HPDE6-E6E7 (cell line): ENCODE data around the gene VPS26B.
"Not testable (repeated sequence)": the region's sequence is repeated elsewhere in the genome, so short reads cannot be mapped to it uniquely, and the experiment has no call there.

Experiments used
- DNase-seq: peaks from one replicate; pipeline ENCODE4 v3.0.0; 2011; ENCODE audit warnings: missing footprints; ENCODE audit errors: extremely low spot score

Gene VPS26B

DNA sequence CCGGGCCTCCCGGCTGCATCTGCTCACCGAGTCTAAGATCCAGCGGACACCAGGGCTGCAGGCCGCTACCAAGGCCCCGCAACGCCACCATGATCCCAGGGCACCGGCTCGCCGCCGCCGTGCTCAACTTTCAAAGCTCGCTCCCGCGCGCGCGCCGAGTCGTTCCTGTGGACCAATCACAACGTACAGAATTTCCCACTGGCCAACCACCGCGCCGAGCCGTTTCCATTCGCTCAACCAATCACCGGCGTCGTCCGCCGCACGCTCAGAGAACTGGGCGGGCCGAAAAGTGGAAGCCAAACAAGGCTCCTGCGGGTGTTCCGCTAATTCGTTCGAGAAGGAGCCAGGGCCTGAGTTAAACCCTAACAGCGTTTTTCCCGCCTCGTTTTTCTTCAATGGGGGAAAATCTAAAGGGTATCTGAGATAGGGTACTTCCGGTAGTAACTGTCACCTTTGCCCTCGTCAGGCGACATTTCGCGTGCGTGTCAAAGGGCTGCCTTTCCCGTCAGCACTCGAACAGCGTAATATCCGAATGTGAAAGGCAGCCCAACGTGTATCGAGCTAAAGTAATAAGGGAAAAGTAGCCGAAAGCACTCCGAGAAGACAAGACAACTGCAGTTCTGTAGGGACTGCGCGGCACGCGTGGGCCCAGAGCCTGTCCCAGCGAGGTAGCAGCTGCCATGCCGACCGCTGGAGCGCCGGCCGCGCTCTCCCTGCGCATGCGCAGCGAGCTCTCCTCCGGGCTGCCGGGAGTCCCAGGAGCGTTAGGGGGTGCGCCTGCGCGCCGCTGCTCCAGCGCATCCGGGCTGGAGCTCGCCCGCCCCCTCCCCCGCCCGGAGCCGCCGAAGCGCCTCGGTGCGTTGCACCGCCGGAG, at the start of gene VPS26B, which contains the start of gene NCAPD3:
VPS26B (plus strand) TSS at position 836 of the 874 bp plus-strand sequence. CDS start 452 bp downstream, outside the sequence.
NCAPD3 (minus strand) TSS at position 132 of the 874 bp plus-strand sequence; CDS start at position 91, 41 bp downstream.
- peak; percentile 99 for DNase-seq

DNA sequence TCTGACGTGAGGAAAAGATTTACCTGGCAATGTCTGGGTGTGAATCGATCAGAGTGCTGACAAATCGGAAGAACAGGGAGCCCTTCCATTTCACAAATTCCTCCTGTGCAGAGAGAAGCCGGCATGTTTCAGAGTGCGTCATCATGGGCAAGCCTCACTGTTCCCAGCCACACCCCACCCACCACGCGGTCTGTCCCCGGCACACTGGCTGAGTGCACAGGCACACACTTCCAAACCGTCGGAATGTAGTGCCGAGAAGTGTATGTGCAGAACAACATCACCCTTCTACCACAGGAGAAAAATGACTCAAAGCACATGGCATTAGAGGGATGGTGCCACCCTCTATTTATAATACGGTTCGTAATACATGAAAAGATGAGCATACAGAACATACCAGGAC, 48.2 kb upstream of the VPS26B start:
- no peak for DNase-seq

DNA sequence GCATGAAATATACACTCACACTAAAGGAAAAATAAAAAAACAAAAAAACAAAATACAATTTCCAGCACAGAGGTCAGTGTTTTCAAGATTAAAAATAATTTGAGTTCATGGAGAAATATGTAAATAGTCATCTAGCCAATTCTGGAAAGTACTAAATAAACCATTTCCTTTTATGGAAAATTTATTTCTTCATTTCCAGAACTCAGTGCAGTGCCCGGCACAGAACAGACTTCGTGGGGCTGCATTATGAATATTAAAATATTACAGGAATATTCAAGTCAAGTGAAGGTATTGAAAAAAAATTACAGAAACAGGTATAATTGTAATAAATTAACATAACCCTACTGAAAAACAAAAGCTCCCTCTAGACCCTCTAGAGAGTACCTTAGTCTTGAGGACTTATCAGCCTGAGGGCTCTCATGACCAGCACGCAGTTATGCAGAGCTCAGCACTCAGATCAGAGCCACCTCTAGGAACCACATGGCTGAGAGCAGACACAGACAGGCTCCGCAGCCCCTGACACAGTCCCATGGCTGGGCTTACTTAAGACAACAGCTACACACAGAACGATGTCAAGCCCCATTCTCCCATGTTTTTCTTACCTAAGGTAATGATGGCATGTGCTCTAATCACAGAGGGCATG, 46.3 kb upstream of the VPS26B start:
- no peak for DNase-seq

DNA sequence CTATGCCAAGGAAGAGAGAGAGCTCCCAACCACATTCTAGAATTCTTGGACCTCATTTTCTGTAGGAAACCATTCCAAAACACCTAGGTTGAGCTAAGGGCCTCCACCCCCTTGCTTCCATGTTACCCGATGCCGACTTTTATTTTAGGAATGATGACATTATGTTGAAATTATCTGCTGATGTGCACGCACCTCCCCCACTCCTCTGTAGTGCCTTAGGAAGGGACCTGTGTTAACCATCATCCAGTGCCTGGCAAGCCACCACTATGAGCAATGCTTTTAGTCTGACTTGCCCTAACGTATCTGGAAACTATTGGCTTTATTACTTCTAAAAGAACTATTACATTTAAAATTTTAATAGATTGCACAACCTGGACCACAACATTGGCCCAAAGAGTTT, 42.8 kb upstream of the VPS26B start:
- DNase-seq, result no peak

DNA sequence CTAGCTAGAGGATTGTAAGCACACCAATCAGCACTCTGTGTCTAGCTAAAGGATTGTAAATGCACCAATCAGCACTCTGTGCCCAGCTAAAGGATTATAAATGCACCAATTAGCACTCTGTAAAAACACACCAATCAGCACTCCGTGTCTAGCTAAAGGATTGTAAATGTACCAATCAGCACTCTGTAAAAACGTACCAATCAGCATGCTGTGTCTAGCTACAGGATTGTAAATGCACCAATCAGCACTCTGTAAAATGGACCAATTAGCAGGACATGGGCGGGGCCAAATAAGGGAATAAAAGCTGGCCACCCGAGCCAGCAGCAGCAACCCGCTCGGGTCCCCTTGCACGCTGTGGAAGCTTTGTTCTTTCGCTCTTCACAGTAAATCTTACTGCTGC, 36.4 kb upstream of the VPS26B start:
- not testable (repeated sequence) for DNase-seq

DNA sequence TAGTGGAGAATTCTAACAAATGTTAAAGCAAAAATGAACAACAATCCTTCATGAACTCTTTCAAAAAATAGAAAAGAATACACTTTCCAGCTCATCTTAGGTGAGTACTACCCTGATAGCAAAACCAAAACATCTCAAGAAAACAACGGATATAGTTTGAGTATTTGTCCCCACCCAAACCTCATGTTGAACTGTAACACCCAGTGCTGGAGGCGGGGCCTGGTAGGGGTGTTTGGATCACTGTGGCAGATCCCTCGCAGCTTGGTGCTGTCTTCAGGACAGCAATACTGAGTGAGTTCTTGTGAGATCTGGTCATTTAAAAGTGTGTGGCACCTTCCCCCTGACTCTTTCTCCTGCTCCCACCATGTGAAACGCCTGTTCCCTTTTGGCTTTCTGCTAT, 27.7 kb upstream of the VPS26B start:
- DNase-seq, result no peak

DNA sequence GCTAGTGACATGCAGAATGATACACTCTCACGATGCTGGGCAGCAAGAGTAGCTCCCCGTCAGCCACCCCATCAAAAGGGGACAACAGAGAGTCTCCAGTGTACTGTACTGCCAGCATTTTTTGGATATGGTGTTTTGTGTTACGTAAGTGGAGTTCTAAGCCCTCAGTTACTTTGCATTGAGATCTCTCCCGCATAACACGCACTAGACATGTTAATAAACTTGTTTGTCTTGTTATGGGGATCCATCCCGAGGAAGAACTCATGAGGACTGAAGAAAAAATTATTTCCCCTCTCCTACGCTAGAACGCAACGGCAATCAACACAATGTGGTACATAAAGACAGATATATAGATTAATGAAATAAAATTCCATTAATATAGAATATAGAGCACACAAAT, 24.9 kb upstream of the VPS26B start:
- no peak for DNase-seq

DNA sequence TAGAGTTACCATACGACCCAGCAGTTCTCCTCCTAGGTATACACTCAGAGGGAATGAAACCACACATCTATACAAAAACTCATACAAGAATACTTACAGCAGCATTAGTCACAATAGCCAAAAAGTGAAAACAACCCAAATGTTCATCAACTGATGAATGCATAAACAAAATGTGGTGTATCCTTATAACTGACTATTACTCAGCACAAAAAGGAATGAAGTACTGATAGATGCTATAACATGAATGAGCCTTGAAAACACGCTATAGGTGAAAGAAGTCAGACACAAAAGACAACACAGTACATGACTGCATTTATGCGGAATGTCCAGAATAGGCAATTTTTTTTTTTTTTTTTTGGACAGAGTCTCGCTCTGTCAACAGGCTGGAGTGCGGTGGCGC, 23.8 kb upstream of the VPS26B start:
- no peak for DNase-seq

DNA sequence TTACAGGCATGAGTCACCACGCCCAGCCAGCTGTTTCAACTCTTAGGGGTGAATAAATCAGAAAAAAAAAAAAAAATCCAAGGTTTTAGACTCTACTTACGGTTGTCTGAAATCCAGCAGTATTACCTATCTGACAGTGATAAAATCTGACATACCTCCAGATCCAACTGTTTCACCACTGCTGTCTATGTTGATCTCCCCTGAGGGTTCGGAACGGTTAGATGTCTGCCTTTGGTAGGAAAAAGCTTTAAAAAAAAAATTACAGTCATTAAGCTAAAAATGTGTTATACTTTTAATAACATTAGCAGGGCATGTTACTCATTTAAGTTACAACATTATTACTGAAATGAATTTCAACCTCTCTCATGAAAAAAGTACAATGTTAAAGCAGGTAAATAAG, 21.8 kb upstream of the VPS26B start:
- DNase-seq, result no peak

DNA sequence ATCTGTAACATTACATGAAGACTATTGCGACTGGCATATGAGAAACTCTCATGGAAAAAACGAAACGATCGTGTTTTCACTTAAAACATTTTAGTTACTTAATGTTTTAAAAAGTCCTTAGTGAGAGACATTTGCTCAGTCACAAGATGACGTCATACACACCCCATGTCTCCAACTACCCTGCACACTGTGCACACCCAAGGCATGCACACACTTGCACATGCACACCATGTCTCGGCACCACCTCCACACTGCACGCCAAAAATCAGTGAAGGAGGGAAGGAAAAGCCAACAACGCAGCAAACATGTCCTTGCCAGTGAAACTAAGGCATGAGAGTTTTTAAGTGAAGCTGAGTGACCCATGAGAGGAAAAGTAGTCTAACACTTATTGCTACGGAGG, 18.7 kb upstream of the VPS26B start:
- DNase-seq, result no peak

DNA sequence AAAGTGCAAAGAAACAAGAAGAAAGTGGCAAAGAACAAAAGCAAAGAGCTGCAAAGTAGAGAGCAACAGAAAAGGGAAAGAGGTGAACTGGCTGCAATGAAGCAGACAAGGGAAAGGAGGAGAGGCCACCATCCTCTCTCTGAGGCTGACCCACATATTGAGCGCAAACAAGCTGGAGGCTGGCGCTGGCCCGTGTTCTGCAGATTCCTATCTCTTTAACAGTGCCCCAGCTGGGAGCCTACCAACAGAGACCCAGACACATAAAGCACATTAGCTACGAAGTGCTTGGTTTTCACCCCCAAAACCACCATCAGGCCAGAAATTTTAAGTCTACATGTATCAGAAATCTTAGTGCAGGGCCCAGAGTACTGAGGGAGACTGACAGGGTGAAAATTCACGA, 18.3 kb upstream of the VPS26B start:
- no peak for DNase-seq

DNA sequence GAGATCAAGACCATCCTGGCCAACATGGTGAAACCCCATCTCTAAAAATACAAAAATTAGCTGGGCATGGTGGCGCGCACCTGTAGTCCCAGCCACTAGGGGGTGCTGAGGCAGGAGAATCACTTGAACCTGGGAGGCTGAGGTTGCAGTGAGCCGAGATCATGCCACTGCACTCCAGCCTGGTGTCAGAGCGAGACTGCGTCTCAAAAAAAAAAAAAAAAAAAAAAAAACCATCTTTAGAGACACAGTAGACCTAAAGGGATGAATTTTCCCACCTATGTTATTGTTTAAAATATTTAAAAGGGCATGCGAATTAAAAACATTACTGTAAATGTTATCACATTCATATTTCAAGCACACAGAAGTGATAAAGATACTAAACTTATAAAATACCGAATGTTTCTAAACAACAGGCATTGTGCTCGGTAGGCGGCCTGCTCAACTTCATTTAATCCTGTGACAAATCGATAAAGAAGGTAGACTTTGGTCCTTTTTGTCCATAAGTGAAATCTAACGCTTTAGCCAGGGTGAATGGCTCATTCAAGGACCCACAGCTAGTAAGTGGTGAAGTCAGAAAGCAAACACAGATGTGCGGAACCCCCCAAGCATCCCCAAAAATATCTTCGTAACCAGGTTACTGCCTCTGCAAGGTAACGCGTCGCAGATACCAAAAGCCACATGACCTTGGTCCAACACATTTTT, 16.8 kb upstream of the VPS26B start:
- DNase-seq, result no peak

DNA sequence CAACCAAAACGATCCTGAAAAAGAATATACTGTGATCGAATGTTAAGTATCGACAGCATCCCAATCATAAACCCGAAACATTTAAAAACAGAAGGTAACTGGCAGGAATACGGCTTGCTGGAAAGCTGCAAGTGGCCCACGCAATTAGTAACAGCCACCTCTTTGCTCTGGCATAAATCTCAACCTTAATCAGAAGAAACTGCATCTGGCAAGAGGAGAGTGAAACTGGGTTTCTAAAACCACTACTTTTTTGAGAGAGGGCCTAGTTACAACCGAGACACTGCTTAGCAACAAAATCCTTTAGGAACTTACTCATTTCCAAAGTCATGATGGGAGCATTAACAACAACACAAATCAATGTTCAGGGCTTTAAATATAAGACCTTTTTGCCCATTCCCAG, 8.6 kb upstream of the VPS26B start:
- DNase-seq, result no peak

DNA sequence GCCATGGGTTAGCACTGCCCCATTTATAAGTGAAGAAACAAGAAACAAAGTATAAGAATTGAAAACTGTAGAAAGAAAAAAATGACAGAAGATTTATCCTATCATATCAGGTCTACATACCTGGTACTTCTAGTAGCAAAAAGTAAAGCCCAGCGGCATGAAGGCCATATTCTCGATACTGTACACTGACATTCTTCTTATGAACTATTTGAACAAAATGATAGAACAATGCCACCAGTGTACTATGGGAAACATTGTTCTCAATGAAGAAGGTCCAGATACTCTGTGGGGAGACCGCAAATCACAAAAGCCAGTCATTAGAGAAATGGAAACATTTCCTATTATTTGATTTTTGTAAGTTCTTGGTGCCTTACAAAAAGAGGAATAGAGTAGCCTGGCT, 7.7 kb upstream of the VPS26B start:
- DNase-seq, result no peak

DNA sequence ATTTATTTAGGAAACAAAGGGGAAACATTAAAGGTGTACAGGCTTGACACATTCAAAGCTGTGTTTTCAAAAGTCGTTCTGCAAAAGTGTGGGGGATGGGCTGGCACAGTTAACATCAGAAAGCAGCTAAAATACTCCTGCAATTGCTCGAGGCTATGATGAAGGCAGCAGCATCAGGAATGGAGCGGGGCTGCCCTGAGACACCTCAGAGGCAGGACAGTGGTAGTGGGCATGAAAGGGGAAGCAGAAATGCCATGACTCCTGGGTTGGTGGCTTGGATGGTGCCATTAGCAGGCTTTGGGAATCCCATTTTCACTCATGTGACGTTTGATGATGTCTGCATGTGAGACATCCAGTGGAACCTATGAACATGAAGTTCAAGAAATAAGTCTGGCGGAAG, 1.4 kb upstream of the VPS26B start:
- DNase-seq, result no peak

DNA sequence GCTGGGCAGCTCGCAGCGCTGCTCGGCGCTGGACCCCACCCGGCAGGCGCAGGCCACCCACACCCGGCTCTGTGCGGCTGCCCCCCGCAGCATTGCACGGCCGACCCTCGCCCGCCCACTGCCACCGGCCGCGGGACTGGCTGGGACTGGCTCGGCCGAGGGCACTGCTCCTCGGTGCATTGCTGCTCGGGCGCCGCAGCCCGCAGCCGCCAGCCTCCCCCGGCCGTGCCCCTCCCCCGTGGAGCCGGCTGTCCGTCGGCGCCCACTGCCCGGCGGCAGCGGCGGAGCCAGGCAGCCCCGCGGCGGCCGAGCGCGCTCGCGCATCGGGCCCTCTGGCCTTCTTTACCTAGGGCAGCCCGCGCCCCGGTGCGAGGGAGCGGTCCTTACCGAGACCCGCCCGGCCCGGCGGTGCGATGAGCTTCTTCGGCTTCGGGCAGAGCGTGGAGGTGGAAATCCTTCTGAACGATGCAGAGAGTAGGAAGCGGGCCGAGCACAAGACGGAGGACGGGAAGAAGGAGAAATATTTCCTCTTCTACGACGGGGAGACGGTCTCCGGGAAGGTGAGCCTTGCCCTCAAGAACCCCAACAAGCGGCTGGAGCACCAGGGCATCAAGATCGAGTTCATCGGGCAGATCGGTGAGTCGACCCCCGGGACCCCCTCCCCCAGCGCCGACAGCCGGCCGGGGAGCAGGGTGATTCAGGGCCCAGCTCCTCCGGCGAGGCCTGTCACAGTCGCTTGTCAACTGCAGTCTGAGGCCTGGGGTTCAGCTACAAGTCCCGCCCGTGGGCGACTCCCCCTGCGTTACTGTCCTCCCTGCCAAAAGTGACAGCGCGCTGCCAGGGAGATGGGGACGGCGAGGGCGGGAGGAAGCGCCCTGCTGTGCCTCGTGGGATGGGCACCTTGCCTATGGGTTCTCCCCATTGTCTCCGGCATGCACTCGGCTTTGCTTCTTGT, 516 bp downstream of the VPS26B start:
- peak; percentile 12 for DNase-seq

DNA sequence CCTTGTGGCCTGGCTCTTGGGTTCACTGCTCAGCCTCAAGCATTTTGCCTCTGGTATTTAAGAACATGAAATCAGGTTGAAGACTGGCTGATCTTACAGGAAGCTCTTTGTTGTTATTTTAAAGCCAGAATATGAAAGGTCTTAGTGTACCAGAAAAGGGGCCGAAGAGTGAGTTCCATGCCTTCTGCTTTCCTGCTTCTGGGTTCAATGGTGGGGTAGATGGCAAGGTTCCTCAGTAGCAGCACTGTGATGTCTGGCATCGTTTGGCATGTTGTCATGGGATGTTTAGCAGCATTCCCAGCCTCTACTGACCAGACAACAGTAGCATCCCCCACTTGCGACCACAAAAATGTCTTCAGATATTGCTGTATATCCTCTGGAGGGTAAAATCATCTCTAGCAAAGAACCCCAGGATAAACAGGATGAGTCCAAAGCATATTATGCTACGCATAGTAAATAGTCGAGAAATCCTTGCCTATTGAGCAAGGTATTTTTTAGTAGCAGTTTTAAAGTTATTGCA, 2.4 kb downstream of the VPS26B start:
- no peak for DNase-seq

DNA sequence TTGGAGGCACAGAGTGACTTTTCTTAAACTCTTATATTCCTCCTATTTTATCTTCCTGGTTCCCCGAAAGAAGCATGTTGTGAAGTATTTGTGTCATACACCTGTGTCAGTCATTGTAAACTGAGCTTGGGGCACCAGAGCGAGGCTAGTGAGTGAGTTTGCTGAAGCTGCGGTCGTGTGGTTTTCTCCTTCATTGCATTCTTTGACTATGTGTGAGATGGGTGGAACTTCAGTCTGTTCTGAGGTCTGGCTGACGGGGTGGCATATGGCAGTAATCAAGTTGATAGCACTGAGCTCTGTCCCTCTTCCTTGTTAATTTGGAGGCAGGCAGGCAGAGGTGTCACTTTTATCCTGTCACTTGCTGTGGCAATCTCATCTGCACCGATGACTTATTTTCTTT, 4.2 kb downstream of the VPS26B start:
- no peak for DNase-seq

DNA sequence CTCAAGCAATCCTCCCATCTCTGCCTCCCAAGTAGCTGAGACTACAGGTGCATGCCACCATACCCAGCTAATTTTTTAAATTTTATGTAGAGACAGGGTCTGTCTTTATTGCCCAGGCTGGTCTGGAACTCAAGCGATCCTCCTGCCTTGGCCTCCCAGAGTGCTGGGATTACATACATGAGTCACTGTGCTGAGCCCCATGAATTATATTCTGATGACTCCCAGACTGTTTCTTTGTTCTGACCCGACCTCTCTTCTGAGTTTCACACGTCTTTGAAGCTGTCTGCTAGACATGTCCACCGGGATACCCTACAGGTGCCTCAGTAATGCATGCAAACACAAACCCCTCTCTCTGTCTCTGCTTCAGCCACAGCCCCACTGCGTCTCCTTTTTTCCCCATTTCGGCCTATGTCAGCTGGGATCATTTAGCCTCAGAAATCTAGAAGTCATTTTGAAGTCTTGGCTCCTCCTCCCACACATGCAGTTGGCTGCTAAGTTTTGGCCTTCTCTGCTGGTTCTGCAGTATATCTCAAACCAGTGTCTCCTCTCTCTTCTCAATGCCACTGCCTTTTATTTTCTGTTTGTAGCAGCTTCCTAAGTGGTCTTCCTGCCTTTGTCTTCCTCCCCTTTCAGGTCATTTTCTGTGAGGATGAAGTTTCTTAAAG, 4.8 kb downstream of the VPS26B start:
- DNase-seq, result no peak

DNA sequence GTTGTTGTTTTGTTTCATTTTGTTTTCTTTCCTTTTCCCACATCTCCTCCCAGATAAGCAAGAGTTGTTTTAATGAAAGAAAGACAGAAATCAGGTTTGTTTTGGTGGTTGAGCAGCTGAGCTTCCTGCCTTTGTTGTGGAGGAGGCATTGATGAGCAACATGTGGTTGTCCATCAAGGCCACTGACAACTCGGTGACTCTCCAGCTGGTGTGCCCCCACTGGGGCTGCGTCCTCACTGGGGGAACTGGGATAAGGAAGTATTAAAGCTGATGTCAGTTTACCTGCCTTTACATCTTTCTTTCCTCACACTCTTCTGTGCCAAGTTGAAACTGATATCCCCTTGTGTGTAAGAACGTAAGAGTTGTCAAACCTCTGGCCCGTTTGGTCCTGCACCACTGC, 5.9 kb downstream of the VPS26B start:
- no peak for DNase-seq
